ENCODE results near the gene DIAPH1. TPM values are rescaled to one million over a fixed set of nuclear protein-coding genes. Genes with fewer than 3 reads are reported as not detected.
A peak's percentile ranks its signal among the peaks of the same experiment; 100 is the strongest.

Gene DIAPH1
- total RNA-seq, 1 donor from 2014 or later: 63.5 TPM

DNA sequence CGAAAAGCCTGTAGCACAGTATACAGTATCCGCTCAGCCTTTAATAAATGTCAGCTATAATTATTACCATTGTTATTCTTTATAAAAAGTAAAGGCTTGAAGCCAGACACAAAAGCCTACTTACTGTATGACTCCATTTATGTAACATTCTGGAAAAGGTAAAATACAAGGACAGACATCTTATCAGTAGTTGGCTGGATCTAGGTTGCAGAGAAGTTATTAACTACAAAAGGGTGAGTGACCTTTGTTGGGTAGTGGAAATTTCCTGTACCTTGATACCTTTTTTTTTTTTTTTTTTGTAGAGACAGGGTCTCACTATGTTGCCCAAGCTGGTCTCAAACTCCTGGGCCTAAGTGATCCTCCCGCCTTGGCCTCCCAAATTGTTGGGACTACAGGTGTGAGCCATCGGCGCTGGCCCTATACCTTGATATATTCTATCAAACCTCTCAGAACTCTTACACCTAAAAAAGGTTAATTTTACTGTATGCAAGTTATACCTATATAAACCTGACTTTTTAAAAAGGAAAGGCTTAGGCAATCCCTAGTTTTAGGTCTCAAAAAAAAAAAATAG lies 11.9 kb upstream of the DIAPH1 start:
- H3K27me3 Mint-ChIP-seq: no peaks in the 10 kb centered on the region
- no peaks in the 10 kb centered on the region for H3K9me3 Mint-ChIP-seq (ENCODE audit: low read depth)
- no peak overlapping the region for H3K4me3 Mint-ChIP-seq (ENCODE audit: low read depth)
- DNase-seq (ENCODE audit: low spot score, unreplicated experiment): no peak
- H3K4me1 Mint-ChIP-seq (ENCODE audit: low read depth): peaks cover 6% of the 10 kb centered on the region
- no peak for TF ChIP-seq CTCF (IDR thresholded peaks at IDR 0.05; ENCODE audit: unreplicated experiment)
- peaks cover 2% of the 10 kb centered on the region for H3K36me3 Mint-ChIP-seq (ENCODE audit: insufficient read depth)
- H3K27ac Mint-ChIP-seq: no peak overlapping the region

DNA sequence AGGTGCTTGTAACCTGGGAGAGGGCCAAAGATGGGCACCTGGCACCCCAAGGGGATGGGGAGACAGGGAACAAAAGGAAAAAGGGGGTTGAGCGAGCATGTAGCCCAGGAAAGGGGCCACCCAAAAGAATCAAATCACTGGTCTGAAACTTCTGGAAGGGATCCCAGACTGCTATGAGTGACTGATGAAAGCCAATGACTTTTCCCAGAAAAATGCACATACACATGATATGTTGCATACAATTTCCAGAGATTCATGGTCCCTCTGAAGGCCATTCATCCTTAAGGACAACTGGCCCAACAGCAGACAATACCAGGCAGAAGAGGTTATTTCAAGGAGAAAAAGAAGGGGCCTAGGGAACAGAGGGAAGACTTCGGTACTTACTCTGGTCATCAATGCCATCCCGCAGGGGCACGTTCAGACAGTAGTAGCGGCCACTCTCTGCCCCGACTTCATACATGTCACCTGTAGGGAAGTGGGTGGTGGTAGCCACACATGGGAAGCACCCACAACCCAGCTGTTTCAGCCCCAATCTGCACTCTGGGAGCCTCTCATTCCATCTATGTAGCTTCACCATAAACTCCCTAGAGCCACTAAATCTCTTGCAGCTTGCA lies 9.5 kb upstream of the DIAPH1 start:
- H3K4me1 Mint-ChIP-seq (ENCODE audit: low read depth): no peaks in the 10 kb centered on the region
- no peak overlapping the region for H3K4me3 Mint-ChIP-seq (ENCODE audit: low read depth)
- no peak overlapping the region for H3K27ac Mint-ChIP-seq
- peaks cover 9% of the 10 kb centered on the region for H3K36me3 Mint-ChIP-seq (ENCODE audit: insufficient read depth)
- no peaks in the 10 kb centered on the region for H3K9me3 Mint-ChIP-seq (ENCODE audit: low read depth)
- DNase-seq (ENCODE audit: low spot score, unreplicated experiment): no peak
- H3K27me3 Mint-ChIP-seq: no peaks in the 10 kb centered on the region
- TF ChIP-seq CTCF (IDR thresholded peaks at IDR 0.05; ENCODE audit: unreplicated experiment): no peak

- Mint-ChIP-seq H3K4me1 (ENCODE audit: low read depth) (no peaks in the 10 kb centered on the region), H3K4me3 (ENCODE audit: low read depth) (no peak overlapping the region), H3K27ac (no peak overlapping the region), H3K27me3 (no peaks in the 10 kb centered on the region), H3K36me3 (ENCODE audit: insufficient read depth) (peaks cover 13% of the 10 kb centered on the region), H3K9me3 (ENCODE audit: low read depth) (no peaks in the 10 kb centered on the region)
- no peak for DNase-seq (ENCODE audit: low spot score, unreplicated experiment)
- no peak for TF ChIP-seq CTCF (IDR thresholded peaks at IDR 0.05; ENCODE audit: unreplicated experiment)
Observed at GRCh38 chr5:141623611-141624010, 4.8 kb upstream of the DIAPH1 start.

- H3K27ac Mint-ChIP-seq: no peak overlapping the region
- H3K9me3 Mint-ChIP-seq (ENCODE audit: low read depth): no peaks in the 10 kb centered on the region
- DNase-seq (ENCODE audit: low spot score, unreplicated experiment): no peak
- H3K4me1 Mint-ChIP-seq (ENCODE audit: low read depth): no peaks in the 10 kb centered on the region
- no peak overlapping the region for H3K4me3 Mint-ChIP-seq (ENCODE audit: low read depth)
- H3K36me3 Mint-ChIP-seq (ENCODE audit: insufficient read depth): peaks cover 13% of the 10 kb centered on the region
- no peak for TF ChIP-seq CTCF (IDR thresholded peaks at IDR 0.05; ENCODE audit: unreplicated experiment)
- H3K27me3 Mint-ChIP-seq: no peaks in the 10 kb centered on the region
Observed at GRCh38 chr5:141623186-141623585, 4.4 kb upstream of the DIAPH1 start.

DNA sequence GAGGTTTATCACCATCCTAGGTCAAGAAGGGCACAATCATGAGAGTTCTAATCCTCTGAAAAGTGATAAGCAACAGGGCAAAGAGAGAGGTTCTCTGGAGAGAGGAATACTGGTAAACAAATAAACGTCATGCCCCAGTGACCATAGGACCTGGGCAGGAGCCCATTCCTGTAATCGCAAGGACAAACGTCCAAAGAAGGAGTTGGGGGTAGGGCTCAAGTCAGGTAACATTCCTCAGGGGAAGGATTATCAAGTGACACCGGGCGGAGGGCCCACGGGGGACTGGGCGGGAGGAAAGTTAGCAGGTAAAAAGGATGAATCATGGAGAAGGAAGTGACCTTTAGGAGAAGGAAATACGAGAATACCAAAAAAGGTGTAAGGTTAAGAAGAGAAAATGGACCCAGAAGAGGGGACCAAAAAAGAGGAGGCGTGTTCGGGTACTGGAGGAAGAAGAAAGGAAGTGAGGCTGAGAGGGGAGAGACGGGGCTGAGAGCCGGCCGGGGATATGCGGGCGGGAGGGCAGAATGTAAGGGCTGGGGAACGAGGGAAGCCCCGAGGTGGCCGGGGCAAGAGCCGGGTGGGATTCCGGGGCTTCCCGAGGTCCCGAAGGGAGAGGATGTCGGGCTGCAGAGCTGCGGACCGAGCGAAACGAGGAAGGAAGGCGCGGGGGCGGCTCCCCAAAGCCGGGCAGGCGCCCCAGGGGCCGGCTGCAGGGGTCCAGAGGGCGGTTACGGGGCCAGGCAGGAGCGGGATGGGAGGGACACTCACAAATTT lies 583 bp downstream of the DIAPH1 start:
- peak overlapping the region; percentile 98 for H3K27ac Mint-ChIP-seq
- H3K4me1 Mint-ChIP-seq (ENCODE audit: low read depth): peaks cover 30% of the 10 kb centered on the region
- no peaks in the 10 kb centered on the region for H3K27me3 Mint-ChIP-seq
- no peak for TF ChIP-seq CTCF (IDR thresholded peaks at IDR 0.05; ENCODE audit: unreplicated experiment)
- peak; percentile 39 for DNase-seq (ENCODE audit: low spot score, unreplicated experiment)
- H3K4me3 Mint-ChIP-seq (ENCODE audit: low read depth): peak overlapping the region; percentile 99
- H3K36me3 Mint-ChIP-seq (ENCODE audit: insufficient read depth): peaks cover 3% of the 10 kb centered on the region
- H3K9me3 Mint-ChIP-seq (ENCODE audit: low read depth): no peaks in the 10 kb centered on the region
